GM12892 (cell line): ENCODE results near the gene RAB44.

ENCODE experiments used
- POLR2A ChIP-seq: IDR thresholded peaks from 2 replicates; pipeline ENCODE4 v1.6.1; 2011; ENCODE audit warnings: low read depth, low read length, control low read depth
- POLR2AphosphoS5 ChIP-seq: IDR thresholded peaks from 2 replicates; pipeline ENCODE4 v1.6.1; 2011; ENCODE audit warnings: low read depth, low read length, control low read depth
- TAF1 ChIP-seq: IDR thresholded peaks from 2 replicates; pipeline ENCODE4 v1.6.1; 2011; ENCODE audit warnings: low read depth, mild to moderate bottlenecking, control low read depth, low read length, borderline replicate concordance

GRCh38 chr6:36725581-36725980, 28.0 kb downstream of the RAB44 start:
- no peak for TF ChIP-seq POLR2A
- TF ChIP-seq POLR2AphosphoS5: no peak
- no peak for TF ChIP-seq TAF1
